Gastrocnemius medialis (tissue), 4 donors: ENCODE data around the gene PHIP. TPM values are rescaled to one million over a fixed set of nuclear protein-coding genes. Genes with fewer than 3 reads are reported as not detected.

Experiments
- ATAC-seq, 2 donors: fragments of 150-250 bp; one replicate each; pipeline ENCODE4 v1.9.1; 2016
- DNase-seq, 2 donors: peaks; one replicate each; pipeline ENCODE4 v3.0.0-alpha.2; 2019
- H3K27ac ChIP-seq, 4 donors: fragments of 200-600 bp; sonication (generic); 1 replicate in 1 of 4; 2 replicates in 3 of 4; pipeline ENCODE4 v1.5.1; 2016 to 2018; ENCODE audit warnings: mild to moderate bottlenecking in 2 of 4, moderate library complexity in 1 of 4
- H3K27me3 ChIP-seq, 3 donors: fragments of 200-600 bp; sonication (generic) in 2 of 3; 1 replicate in 1 of 3; 2 replicates in 2 of 3; pipeline versions ENCODE4 v1.5.1 to v1.6.0; 2016 to 2019; ENCODE audit warnings: mild to moderate bottlenecking in 1 of 3, moderate library complexity in 1 of 3
- H3K36me3 ChIP-seq, 2 donors: fragments of 200-600 bp; sonication (generic) in 1 of 2; one replicate each; pipeline ENCODE4 v1.5.1; 2017 to 2018
- H3K4me1 ChIP-seq, 2 donors: fragments of 200-600 bp; sonication (generic) in 1 of 2; one replicate each; pipeline ENCODE4 v1.5.1; 2016 to 2017; ENCODE audit warnings: mild to moderate bottlenecking in 2 of 2
- H3K4me3 ChIP-seq, 4 donors: fragments of 200-600 bp; sonication (generic) in 3 of 4; 1 replicate in 1 of 4; 2 replicates in 3 of 4; pipeline ENCODE4 v1.5.1; 2016 to 2019; ENCODE audit warnings: mild to moderate bottlenecking in 2 of 4
- H3K9me3 ChIP-seq, 3 donors: fragments of 200-600 bp; sonication (generic) in 2 of 3; 1 replicate in 1 of 3; 2 replicates in 2 of 3; pipeline ENCODE4 v1.5.1; 2016 to 2019
- POLR2A ChIP-seq, 2 donors: fragments of 450-650 bp; IDR thresholded peaks; one replicate each; pipeline ENCODE4 v1.6.1; 2017; ENCODE audit warnings: antibody characterized with exemption in 2 of 2, mild to moderate bottlenecking in 2 of 2, moderate library complexity in 2 of 2
- in situ Hi-C, 4 donors: fragments of 200-750 bp; cut with MboI; loops; one replicate each; pipeline versions ENCODE4 v1.15.0 to v1.8.0; 2017; ENCODE audit warnings: low sequenced_read_pairs in 4 of 4
- intact Hi-C: fragments of 100-400 bp; cut with DNase I; formaldehyde crosslinking; loops from one replicate; pipeline ENCODE4 v1.15.1; 2023; ENCODE audit warnings: low total_unique reads
- total RNA-seq, 4 donors: library from RNA; depleted of rRNA; stranded (reverse); fragments of >200 nt; gene quantifications; one replicate each; pipeline versions ENCODE4 v1.1.0 to v1.2.3, GENCODE V29; 2016
- TF ChIP-seq, protein P1 (sequence below), 5 experiments: fragments of 450-650 bp in 3 of 5; fragments of 200-600 bp in 2 of 5; sonication (generic) in 2 of 5; IDR thresholded peaks in 4 of 5; conservative IDR thresholded peaks in 1 of 5; 1 replicate in 4 of 5; 2 replicates in 1 of 5; pipeline ENCODE4 v1.5.1; 2016 to 2019; ENCODE audit warnings: antibody characterized with exemption in 5 of 5, mild to moderate bottlenecking in 3 of 5, moderate library complexity in 3 of 5

The PHIP gene
- total RNA-seq, 4 donors from 2014 or later: 10.9 to 25.1 (median 16.6) TPM

- H3K9me3 ChIP-seq: no peaks in the 10 kb centered on the region
- DNase-seq (no peak), ATAC-seq (no peak)
- H3K27ac ChIP-seq: no peak overlapping the region
- H3K4me1 ChIP-seq: no peaks in the 10 kb centered on the region
- intact Hi-C loops: no loop called here
- TF ChIP-seq, protein P1, sequence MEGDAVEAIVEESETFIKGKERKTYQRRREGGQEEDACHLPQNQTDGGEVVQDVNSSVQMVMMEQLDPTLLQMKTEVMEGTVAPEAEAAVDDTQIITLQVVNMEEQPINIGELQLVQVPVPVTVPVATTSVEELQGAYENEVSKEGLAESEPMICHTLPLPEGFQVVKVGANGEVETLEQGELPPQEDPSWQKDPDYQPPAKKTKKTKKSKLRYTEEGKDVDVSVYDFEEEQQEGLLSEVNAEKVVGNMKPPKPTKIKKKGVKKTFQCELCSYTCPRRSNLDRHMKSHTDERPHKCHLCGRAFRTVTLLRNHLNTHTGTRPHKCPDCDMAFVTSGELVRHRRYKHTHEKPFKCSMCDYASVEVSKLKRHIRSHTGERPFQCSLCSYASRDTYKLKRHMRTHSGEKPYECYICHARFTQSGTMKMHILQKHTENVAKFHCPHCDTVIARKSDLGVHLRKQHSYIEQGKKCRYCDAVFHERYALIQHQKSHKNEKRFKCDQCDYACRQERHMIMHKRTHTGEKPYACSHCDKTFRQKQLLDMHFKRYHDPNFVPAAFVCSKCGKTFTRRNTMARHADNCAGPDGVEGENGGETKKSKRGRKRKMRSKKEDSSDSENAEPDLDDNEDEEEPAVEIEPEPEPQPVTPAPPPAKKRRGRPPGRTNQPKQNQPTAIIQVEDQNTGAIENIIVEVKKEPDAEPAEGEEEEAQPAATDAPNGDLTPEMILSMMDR (IDR thresholded peaks at IDR 0.05 in 4 of 5, conservative IDR thresholded peaks at IDR 0.05 in 1 of 5): no peak
- TF ChIP-seq POLR2A (IDR thresholded peaks at IDR 0.05): no peak
- peaks cover 0 to 22% of the 10 kb centered on the region in 2 donors for H3K36me3 ChIP-seq
- H3K4me3 ChIP-seq: no peak overlapping the region
- no peaks in the 10 kb centered on the region for H3K27me3 ChIP-seq
- in situ Hi-C loops: no loop called here
Observed at GRCh38 chr6:79042799-79043126, 35.3 kb downstream of the PHIP start.

DNA sequence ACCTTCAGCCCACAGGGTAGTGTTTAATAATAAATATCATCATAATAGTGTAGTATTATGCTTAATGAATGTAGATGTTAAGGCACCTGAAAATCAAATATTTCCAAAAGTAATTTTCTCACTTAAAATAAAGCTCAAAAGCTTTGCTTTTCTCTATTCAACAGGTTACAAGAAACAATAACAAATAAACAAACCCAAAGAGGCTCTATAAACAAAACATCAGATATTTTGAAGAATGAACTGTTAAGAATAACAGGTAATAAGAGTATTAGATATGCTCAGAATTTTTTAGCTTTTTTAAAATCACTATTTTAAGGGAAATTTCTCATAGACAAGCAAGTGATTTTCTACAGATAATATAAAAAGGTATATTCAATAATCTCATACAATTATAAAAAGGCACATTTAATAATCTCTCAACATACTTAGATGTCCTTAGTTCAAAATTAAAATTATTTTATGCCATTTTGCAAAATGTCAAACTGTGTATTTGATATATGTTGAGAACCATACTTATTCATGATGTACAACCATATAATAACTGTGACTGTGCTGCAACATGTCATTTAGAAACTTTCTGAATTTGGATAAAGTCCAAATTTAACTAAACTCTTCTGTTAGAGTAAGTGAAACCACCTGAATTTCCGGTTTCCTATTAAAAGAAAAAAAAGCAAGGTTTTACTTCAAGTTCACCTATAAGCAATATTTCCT is 35.8 kb downstream of the PHIP start:
- Histone ChIP-seq H3K27me3 (no peaks in the 10 kb centered on the region), H3K4me1 (no peaks in the 10 kb centered on the region), H3K27ac (no peak overlapping the region), H3K36me3 (peaks cover 0 to 24% of the 10 kb centered on the region in 2 donors), H3K9me3 (no peaks in the 10 kb centered on the region), H3K4me3 (no peak overlapping the region)
- DNase-seq: no peak
- no peak for TF ChIP-seq POLR2A (IDR thresholded peaks at IDR 0.05)
- TF ChIP-seq, protein P1 (IDR thresholded peaks at IDR 0.05 in 4 of 5, conservative IDR thresholded peaks at IDR 0.05 in 1 of 5): no peak
- ATAC-seq: no peak
- intact Hi-C loops (no loop called here), in situ Hi-C loops (no loop called here)

DNA sequence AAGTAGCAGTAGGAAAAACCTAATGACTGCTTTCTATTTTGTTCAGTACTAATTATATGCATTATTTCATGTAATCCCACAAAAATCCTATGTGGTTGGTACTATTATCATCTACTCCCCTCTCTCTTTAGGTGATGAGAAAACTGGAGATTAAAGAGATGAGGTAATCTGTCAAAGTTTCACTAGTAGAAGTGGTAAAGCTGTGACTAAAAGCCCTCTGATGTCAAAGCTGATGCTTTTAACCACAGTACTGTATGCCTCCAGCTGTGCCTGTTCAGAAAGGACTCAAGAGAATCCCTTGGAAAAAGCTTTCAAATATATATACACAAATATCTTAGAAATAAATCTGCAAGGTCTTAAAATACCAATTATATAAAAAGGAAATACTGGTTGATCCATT is 38.0 kb downstream of the PHIP start:
- no peak overlapping the region for H3K27ac ChIP-seq
- H3K9me3 ChIP-seq: no peaks in the 10 kb centered on the region
- in situ Hi-C loops (no loop called here), intact Hi-C loops (no loop called here)
- H3K27me3 ChIP-seq: no peaks in the 10 kb centered on the region
- H3K4me3 ChIP-seq: no peak overlapping the region
- ATAC-seq (no peak), DNase-seq (no peak)
- TF ChIP-seq POLR2A (IDR thresholded peaks at IDR 0.05): no peak
- TF ChIP-seq, protein P1 (IDR thresholded peaks at IDR 0.05 in 4 of 5, conservative IDR thresholded peaks at IDR 0.05 in 1 of 5): no peak
- peaks cover 0 to 24% of the 10 kb centered on the region in 2 donors for H3K36me3 ChIP-seq
- no peaks in the 10 kb centered on the region for H3K4me1 ChIP-seq

DNA sequence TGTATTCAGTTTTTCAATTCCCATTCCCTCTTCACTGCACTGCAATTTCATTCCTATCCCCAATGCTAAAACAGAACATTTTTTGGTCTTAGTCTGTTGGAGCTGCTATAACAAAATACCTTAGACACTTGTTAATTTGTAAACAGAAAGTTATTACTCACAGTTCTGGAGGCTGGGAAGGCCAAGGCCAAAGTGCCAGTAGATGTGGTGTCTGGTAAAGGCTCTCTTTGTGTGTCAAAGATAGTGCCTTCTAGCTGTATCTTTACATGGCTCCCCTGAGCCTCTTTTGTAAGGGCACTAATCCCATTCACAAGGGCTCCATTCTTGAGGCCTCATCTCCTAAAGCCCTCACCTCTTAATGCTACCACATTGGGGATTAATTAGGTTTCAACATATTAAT is 40.0 kb downstream of the PHIP start:
- no peak overlapping the region for H3K27ac ChIP-seq
- intact Hi-C loops (no loop called here), in situ Hi-C loops (no loop called here)
- H3K4me1 ChIP-seq: no peaks in the 10 kb centered on the region
- TF ChIP-seq, protein P1 (IDR thresholded peaks at IDR 0.05 in 4 of 5, conservative IDR thresholded peaks at IDR 0.05 in 1 of 5): no peak
- TF ChIP-seq POLR2A (IDR thresholded peaks at IDR 0.05): no peak
- no peak for DNase-seq
- ATAC-seq: no peak
- H3K27me3 ChIP-seq: no peaks in the 10 kb centered on the region
- peaks cover 0 to 24% of the 10 kb centered on the region in 2 donors for H3K36me3 ChIP-seq
- no peak overlapping the region for H3K4me3 ChIP-seq
- H3K9me3 ChIP-seq: no peaks in the 10 kb centered on the region

GRCh38 chr6:79034865-79035264 is 43.2 kb downstream of the PHIP start:
- H3K27me3 ChIP-seq: no peaks in the 10 kb centered on the region
- no peak overlapping the region for H3K4me3 ChIP-seq
- H3K9me3 ChIP-seq: no peaks in the 10 kb centered on the region
- peaks cover 0 to 8% of the 10 kb centered on the region in 2 donors for H3K36me3 ChIP-seq
- in situ Hi-C loops: no loop called here
- TF ChIP-seq, protein P1 (IDR thresholded peaks at IDR 0.05 in 4 of 5, conservative IDR thresholded peaks at IDR 0.05 in 1 of 5): no peak
- TF ChIP-seq POLR2A (IDR thresholded peaks at IDR 0.05): no peak
- no peaks in the 10 kb centered on the region for H3K4me1 ChIP-seq
- no peak overlapping the region for H3K27ac ChIP-seq
- DNase-seq (no peak), ATAC-seq (no peak)
- intact Hi-C loops: no loop called here
